Activated CD4-positive, alpha-beta T cell treated with anti-CD3 and anti-CD28 coated beads for 36 hours (primary cell): ENCODE results near the gene SERPINB3. TPM values are rescaled to one million over a fixed set of nuclear protein-coding genes. Genes with fewer than 3 reads are reported as not detected.
"Not testable (repeated sequence)": the region's sequence is repeated elsewhere in the genome, so short reads cannot be mapped to it uniquely, and the experiment has no call there.

Experiments
- ATAC-seq: fragments of 200-7000 bp; cut with Tn5 transposase; one replicate; pipeline ENCODE4 v1.10.0; 2021; ENCODE audit warnings: mild to moderate bottlenecking, moderate library complexity
- CTCF ChIA-PET: fragments of 350-600 bp; sonication (Branson Sonifier 250); formaldehyde crosslinking; loops from one replicate; lab custom pipeline; 2021; ENCODE audit warnings: antibody characterized with exemption; lab: Charles Lee
- POLR2A ChIA-PET: fragments of 350-600 bp; sonication (Branson Sonifier 250); formaldehyde crosslinking; loops from one replicate; lab custom pipeline; 2021; ENCODE audit warnings: antibody characterized with exemption, inconsistent platforms; lab: Charles Lee
- DNase-seq: peaks from one replicate; pipeline ENCODE4 v3.0.0-alpha.2; 2020
- H3K27ac Mint-ChIP-seq: one replicate; pipeline ENCODE4 v1.8.0; 2021; ENCODE audit warnings: mixed read lengths
- H3K27me3 Mint-ChIP-seq: one replicate; pipeline ENCODE4 v1.8.0; 2021; ENCODE audit warnings: mixed read lengths
- H3K36me3 Mint-ChIP-seq: one replicate; pipeline ENCODE4 v1.8.0; 2021; ENCODE audit warnings: low read depth, mixed read lengths
- H3K4me1 Mint-ChIP-seq: one replicate; pipeline ENCODE4 v1.8.0; 2021; ENCODE audit warnings: mixed read lengths
- H3K4me3 Mint-ChIP-seq: one replicate; pipeline ENCODE4 v1.8.0; 2021; ENCODE audit warnings: mild to moderate bottlenecking, moderate library complexity, mixed read lengths
- H3K9me3 Mint-ChIP-seq: one replicate; pipeline ENCODE4 v1.8.0; 2021; ENCODE audit warnings: low read depth, mixed read lengths
- intact Hi-C, 2 experiments: fragments of 100-400 bp; cut with DNase I in 1 of 2; cut with micrococcal nuclease in 1 of 2; formaldehyde crosslinking; loops; one replicate each; pipeline versions ENCODE4 v1.14.2 to v1.15.1; 2022 to 2024; cut with DNase I, micrococcal nuclease
- total RNA-seq, 2 experiments: library from RNA; stranded (reverse); gene quantifications; one replicate each; pipeline ENCODE4 v1.2.3, GENCODE V29; 2021

SERPINB3 gene
- total RNA-seq, 2 experiments from 2014 or later: not detected

DNA sequence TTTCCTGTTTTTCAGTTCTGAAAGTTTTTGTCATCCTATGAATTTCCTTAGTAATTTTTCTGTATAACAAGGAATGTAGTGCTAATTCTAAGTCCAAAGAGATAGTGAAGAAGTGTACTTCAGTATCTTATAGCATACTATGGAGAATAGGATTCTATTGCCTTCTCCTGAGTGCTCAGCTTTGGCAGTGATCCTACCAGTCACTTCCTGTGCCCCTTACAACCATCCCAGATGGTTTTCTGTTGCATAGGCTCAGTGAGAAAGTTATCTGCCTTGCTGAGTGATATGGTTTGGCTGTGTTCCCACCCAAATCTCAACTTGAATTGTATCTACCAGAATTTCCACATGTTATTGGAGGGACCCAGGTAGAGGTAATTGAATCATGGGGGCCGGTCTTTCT, 17.0 kb downstream of the SERPINB3 start:
- ATAC-seq, DNase-seq, H3K27ac Mint-ChIP-seq, H3K4me1 Mint-ChIP-seq, H3K27me3 Mint-ChIP-seq, H3K36me3 Mint-ChIP-seq, H3K9me3 Mint-ChIP-seq, CTCF ChIA-PET, intact Hi-C loops, H3K4me3 Mint-ChIP-seq, POLR2A ChIA-PET: not testable (repeated sequence)

DNA sequence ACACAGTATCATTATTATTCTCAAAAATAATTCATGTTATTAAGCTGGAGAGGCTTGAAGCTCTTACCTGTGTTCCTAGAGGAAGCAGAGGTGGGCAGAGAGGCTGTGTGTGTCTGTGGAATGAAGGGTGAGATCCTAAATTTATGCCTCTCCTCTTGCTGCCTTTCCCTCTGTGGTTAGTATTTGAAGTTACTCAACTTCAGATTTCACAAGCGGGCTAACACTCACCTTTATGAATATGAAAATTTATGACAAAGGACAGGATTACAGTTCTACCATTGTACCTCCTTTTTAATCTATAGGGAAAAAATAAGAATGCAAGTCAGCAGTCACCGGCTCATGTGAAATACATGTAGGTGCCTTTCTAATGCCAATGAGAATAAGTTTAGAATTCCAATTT, 17.6 kb downstream of the SERPINB3 start, which contains the start of gene SERPINB4:
TSS of gene SERPINB4 (minus strand) at position 115 of the 400 bp plus-strand sequence. CDS start 679 bp downstream, outside the sequence.
- ATAC-seq, CTCF ChIA-PET, H3K9me3 Mint-ChIP-seq, H3K36me3 Mint-ChIP-seq, H3K4me3 Mint-ChIP-seq, intact Hi-C loops, POLR2A ChIA-PET, H3K4me1 Mint-ChIP-seq, H3K27ac Mint-ChIP-seq, DNase-seq, H3K27me3 Mint-ChIP-seq: not testable (repeated sequence)

DNA sequence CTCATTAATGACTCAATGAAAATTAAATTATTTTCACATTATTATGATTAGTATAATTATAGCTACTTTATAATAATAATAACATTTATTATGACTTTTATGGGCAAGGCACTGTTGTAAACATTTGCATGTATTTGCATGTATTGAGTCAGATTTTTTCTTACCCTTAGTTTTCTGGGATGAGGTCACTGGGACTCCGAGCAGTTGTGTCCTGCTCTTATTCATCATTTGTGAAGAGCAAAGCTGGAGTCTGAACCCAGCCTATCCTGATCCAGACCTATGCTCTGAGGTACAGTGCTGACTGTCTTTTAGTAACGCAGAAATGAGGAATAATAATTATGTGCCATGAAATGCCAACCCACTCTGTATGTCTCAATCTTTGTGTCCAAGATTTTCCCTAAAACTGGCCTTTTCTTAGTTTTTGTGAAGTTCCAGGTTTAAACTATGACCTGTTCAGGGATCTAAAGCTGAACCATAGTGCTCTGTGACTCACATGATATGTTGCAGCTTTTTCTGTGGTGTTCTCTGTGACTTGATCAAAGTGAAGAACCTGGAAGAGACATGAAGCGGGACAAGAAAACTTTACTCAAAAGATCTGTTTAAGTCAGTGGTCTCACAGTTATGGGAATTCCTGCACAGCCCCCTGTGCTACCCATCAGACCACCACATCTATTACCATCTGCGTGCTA, 18.9 kb downstream of the SERPINB3 start:
- H3K4me1 Mint-ChIP-seq, H3K4me3 Mint-ChIP-seq, H3K36me3 Mint-ChIP-seq, H3K27ac Mint-ChIP-seq, DNase-seq, H3K9me3 Mint-ChIP-seq, CTCF ChIA-PET, intact Hi-C loops, POLR2A ChIA-PET, H3K27me3 Mint-ChIP-seq, ATAC-seq: not testable (repeated sequence)

DNA sequence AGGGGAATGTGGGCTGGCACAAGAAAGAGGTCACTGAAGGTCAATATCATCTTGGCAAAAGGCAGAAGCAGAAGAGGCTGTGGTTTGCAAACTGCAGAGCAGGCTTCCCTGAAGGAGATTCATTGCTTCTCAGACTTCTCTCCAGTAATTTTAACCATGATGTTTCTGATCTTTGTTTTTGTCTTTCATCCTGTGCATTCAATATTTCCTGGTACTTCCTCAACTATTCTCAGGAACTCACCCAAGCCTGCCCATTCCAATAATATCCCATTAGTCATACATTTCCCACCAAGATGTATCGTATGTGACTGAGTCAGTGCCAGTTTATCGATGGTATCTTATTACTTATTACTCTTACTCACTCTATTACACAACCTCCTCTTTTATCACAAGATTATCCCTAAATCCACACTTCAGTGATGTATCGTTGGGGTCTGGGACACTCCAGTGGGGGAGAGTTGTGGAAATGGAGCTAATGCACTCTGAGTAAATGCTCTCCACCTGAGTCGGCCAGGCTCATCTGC, 20.5 kb downstream of the SERPINB3 start:
- CTCF ChIA-PET, POLR2A ChIA-PET, intact Hi-C loops, DNase-seq, H3K4me3 Mint-ChIP-seq, H3K36me3 Mint-ChIP-seq, H3K27ac Mint-ChIP-seq, ATAC-seq, H3K27me3 Mint-ChIP-seq, H3K4me1 Mint-ChIP-seq, H3K9me3 Mint-ChIP-seq: not testable (repeated sequence)

DNA sequence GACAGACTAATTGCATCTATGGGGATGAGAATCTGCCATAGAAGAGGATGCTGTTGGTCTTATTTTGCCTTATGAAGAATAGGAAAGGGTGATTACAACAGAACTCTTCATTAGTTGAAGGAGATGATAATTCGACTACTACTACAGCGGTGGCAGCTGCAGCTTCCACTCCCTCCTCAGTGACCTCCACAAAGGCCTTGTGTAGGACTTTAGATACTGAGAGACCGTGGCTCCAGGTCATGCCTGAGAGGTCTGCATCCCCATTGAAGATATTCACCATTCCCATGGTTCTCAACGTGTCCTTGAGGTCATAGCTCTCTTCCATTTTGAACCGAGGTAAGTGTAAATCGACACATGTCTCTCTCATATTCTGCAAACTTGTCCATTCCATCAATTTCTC, 24.0 kb downstream of the SERPINB3 start:
- no peak overlapping the region for H3K4me3 Mint-ChIP-seq
- POLR2A ChIA-PET: no interaction called here
- H3K36me3 Mint-ChIP-seq: no peaks in the 10 kb centered on the region
- no peaks in the 10 kb centered on the region for H3K27me3 Mint-ChIP-seq
- no peak for ATAC-seq
- CTCF ChIA-PET: no interaction called here
- H3K9me3 Mint-ChIP-seq: no peaks in the 10 kb centered on the region
- no peak overlapping the region for H3K27ac Mint-ChIP-seq
- no peak for DNase-seq
- H3K4me1 Mint-ChIP-seq: no peaks in the 10 kb centered on the region
- intact Hi-C loops: no loop called here

DNA sequence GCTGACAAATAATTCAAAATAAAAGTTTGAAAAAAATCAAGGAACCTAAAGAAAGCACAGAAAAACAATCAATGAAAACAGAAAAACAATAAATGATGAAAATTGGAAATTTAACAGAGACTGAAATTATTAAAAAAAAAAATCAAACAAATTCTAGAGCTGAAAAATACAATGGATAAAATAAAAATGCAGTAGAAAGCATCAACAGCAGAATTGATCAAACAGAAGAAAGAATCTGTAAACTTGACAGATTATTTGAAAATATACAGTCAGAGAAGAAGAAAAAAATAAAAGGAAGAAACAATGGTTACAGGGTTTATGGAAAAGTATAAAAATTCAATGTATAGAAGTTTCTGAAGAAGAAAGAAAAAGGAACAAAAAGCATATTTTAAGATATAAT, 33.9 kb downstream of the SERPINB3 start:
- ChIA-PET CTCF (no interaction called here), POLR2A (no interaction called here)
- H3K36me3 Mint-ChIP-seq: no peaks in the 10 kb centered on the region
- no peak for ATAC-seq
- H3K4me1 Mint-ChIP-seq: no peaks in the 10 kb centered on the region
- DNase-seq: no peak
- H3K27me3 Mint-ChIP-seq: peaks cover under 1% of the 10 kb centered on the region
- H3K4me3 Mint-ChIP-seq: no peak overlapping the region
- peaks cover 24% of the 10 kb centered on the region for H3K9me3 Mint-ChIP-seq
- H3K27ac Mint-ChIP-seq: no peak overlapping the region
- intact Hi-C loops: no loop called here

DNA sequence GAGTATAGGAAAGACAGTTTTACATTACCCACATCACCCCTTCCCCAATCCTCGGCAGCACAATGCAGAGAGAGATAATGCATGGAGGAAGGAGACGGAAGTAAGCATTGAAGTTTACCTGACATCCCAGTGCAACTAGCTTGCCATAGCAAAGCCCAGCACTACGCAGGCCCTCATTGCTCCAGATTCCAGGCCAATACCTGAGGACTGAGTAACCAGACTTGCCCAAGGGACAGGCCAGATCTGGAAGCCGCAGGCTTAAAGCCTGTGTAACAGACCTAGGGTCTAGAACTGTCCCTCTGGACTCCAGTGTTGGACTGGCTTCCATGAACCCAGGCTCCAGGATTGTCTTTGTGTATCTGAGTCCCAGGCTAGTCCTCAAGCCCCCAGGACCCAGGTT, 35.3 kb downstream of the SERPINB3 start:
- no peak for DNase-seq
- ChIA-PET POLR2A (no interaction called here), CTCF (no interaction called here)
- H3K36me3 Mint-ChIP-seq: no peaks in the 10 kb centered on the region
- intact Hi-C loops: no loop called here
- peaks cover 2% of the 10 kb centered on the region for H3K27me3 Mint-ChIP-seq
- no peak for ATAC-seq
- H3K27ac Mint-ChIP-seq: no peak overlapping the region
- no peak overlapping the region for H3K4me3 Mint-ChIP-seq
- H3K9me3 Mint-ChIP-seq: peaks cover 26% of the 10 kb centered on the region
- H3K4me1 Mint-ChIP-seq: no peaks in the 10 kb centered on the region

DNA sequence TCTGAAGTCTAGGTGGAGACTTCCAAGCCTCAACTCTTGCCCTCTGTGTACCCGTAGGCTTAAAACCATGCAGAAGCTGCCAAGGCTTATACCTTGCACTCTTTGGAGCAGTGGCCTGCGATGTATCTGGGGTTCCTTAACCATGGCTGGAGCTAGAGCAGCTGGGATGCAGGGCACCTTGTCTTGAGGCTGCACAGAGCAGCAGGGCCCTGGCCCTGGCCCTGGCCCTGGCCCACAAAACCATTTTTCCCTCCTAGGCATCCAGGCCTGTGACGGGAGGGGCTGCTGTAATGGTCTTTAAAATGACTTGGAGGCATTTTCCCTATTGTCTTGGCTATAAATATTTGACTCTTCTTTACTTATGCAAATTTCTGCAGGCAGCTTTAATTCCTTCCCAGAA, 36.8 kb downstream of the SERPINB3 start:
- Mint-ChIP-seq H3K36me3 (no peaks in the 10 kb centered on the region), H3K27ac (no peak overlapping the region), H3K4me3 (no peak overlapping the region), H3K9me3 (peaks cover 29% of the 10 kb centered on the region), H3K4me1 (no peaks in the 10 kb centered on the region), H3K27me3 (peaks cover 2% of the 10 kb centered on the region)
- POLR2A ChIA-PET: no interaction called here
- intact Hi-C loops: no loop called here
- DNase-seq: no peak
- CTCF ChIA-PET: no interaction called here
- ATAC-seq: no peak

DNA sequence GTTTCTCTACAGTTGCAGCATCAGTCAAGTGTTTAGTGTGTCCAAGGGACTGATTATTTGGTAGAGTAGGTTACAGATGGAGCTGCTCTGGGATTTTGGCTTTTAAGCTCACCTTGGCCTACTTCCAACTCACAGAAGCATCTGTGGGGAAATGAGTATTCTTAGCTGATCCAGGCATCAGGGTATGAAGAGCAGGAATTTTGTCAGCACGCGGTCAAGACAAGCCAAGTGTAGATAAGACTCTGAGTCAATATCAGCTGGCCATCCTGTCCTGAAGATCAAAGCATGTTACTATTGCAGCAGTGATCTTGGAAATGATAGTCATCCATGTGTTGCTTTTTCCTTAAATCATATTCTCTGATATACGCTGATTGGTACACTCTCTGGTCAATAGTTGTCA, 42.0 kb downstream of the SERPINB3 start:
- CTCF ChIA-PET: no interaction called here

DNA sequence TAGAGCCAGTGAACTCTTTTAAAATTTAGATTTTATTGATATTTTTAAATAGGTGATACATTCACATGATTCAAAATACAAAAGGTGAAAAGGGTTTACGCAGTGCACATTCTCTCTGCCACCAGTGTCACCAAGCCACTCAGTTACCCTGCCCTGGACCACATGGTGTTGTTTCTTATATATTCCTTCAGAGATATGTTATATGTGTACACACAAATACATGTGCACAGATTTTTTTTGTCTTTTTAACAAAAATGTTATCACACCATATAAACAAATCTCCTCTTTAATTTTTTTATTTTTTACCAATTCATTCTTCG, 43.8 kb downstream of the SERPINB3 start:
- intact Hi-C loops: no loop called here

More for the DNA sequence above, 42.0 kb downstream of the SERPINB3 start:
- H3K27ac Mint-ChIP-seq: no peak overlapping the region
- H3K9me3 Mint-ChIP-seq: peaks cover 10% of the 10 kb centered on the region
- H3K4me1 Mint-ChIP-seq: no peaks in the 10 kb centered on the region
- POLR2A ChIA-PET: no interaction called here
- H3K4me3 Mint-ChIP-seq: no peak overlapping the region
- intact Hi-C loops: no loop called here
- H3K27me3 Mint-ChIP-seq: peaks cover 4% of the 10 kb centered on the region
- no peaks in the 10 kb centered on the region for H3K36me3 Mint-ChIP-seq
- no peak for ATAC-seq
- DNase-seq: no peak

DNA sequence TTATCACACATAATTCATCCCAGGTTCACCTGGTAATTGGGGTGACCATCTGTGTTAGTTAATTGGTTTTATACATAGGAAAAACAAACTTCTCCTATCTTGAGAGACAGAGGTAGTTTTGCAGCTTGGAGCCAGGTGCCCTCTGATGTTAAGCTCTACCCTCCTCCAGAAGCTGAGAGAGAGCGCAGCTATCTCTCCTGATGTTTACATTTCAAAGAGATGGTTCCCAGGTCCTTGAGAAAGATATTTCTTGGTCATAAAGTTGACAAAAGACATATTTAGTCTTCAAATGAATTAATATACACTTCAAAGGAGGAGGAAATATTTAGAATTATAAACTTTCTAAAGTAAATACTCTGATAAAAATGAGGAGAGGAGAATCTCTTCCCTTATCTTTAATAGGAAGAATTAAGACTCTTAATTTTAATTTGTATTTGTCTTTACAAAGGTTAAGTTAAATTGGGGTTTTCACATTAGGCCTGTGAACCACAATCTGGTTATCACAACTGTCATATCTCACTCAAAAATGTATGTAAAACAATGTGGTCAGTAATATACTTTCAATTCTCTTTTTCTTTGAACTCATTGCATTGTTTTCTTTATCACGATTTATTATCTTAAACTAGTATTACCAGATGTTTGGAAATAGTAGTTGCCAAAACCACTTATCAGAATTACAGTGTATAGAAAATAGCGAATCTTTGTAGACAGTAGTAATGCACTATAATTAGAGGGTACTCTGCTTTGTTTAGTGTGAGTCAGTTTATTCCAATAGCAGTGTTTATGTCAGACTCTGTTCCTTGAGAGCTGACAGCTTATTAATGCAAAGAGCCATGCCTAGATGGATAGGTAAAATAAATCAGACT, 44.4 kb downstream of the SERPINB3 start:
- intact Hi-C loops: no loop called here

More for the DNA sequence above, 43.8 kb downstream of the SERPINB3 start:
- Mint-ChIP-seq H3K4me3 (no peak overlapping the region), H3K27ac (no peak overlapping the region), H3K4me1 (no peaks in the 10 kb centered on the region), H3K36me3 (no peaks in the 10 kb centered on the region), H3K27me3 (peaks cover 7% of the 10 kb centered on the region), H3K9me3 (peaks cover 5% of the 10 kb centered on the region)
- ChIA-PET POLR2A (no interaction called here), CTCF (no interaction called here)
- DNase-seq: no peak
- ATAC-seq: no peak

DNA sequence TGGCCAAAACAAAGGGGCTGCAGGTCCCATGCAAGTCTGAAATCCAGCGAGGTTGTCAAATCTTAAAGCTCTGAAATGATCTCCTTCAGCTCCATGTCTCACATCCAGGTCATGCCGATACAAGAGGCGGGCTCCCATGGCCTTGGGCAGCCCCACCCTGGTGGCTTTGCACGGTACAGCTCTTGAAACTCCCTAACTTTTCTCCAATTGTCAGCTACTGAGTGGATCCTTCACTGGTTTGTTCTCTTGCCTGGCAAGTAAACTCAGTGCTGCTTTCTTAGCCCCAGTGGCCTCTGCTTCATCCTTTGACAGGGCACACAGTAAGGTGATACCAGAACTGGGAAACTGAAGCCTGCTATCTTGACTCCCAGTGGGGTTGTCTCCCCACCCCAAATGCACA, 48.3 kb downstream of the SERPINB3 start:
- H3K9me3 Mint-ChIP-seq: no peaks in the 10 kb centered on the region

More for the DNA sequence above, 44.4 kb downstream of the SERPINB3 start:
- no peaks in the 10 kb centered on the region for H3K36me3 Mint-ChIP-seq
- H3K4me1 Mint-ChIP-seq: no peaks in the 10 kb centered on the region
- no peak for DNase-seq
- CTCF ChIA-PET: no interaction called here
- no peak overlapping the region for H3K27ac Mint-ChIP-seq
- POLR2A ChIA-PET: no interaction called here
- H3K4me3 Mint-ChIP-seq: no peak overlapping the region
- no peak for ATAC-seq
- H3K9me3 Mint-ChIP-seq: peaks cover 3% of the 10 kb centered on the region
- peaks cover 5% of the 10 kb centered on the region for H3K27me3 Mint-ChIP-seq

More for the DNA sequence above, 48.3 kb downstream of the SERPINB3 start:
- H3K4me1 Mint-ChIP-seq: no peaks in the 10 kb centered on the region
- POLR2A ChIA-PET: no interaction called here
- intact Hi-C loops: no loop called here
- no peaks in the 10 kb centered on the region for H3K36me3 Mint-ChIP-seq
- CTCF ChIA-PET: interaction anchor here (0.6 kb wide), 1 partner anchor 133 kb away, joined by 3 read pairs; no protein-coding TSS in a partner anchor
- H3K27me3 Mint-ChIP-seq: peaks cover 10% of the 10 kb centered on the region
- no peak overlapping the region for H3K4me3 Mint-ChIP-seq
- H3K27ac Mint-ChIP-seq: no peak overlapping the region
- DNase-seq: no peak
- ATAC-seq: no peak
